HCT116 (cell line): ENCODE measurements around the gene SOWAHB. TPM values are rescaled to one million over a fixed set of nuclear protein-coding genes. Genes with fewer than 3 reads are reported as not detected.

Experiments
- ATAC-seq: fragments of 200-7000 bp; cut with Tn5 transposase; 2 replicates; pipeline ENCODE4 v1.9.1; 2020; ENCODE audit warnings: mild to moderate bottlenecking, moderate library complexity
- BruUV-seq: library from RNA; stranded (reverse); fragments of 400-500 nt; replicated peaks from 2 replicates; lab custom pipeline; 2021; lab: Mats Ljungman, UMichigan
- CTCF ChIA-PET: fragments of 300-600 bp; sonication (Branson Sonifier 250); formaldehyde crosslinking; loops from one replicate; lab custom pipeline; 2021; ENCODE audit warnings: antibody characterized with exemption; lab: Charles Lee
- POLR2A ChIA-PET: fragments of 300-600, 350-600 bp; sonication (Branson Sonifier 250); formaldehyde crosslinking; loops from one replicate; lab custom pipeline; 2021; ENCODE audit warnings: antibody characterized with exemption; lab: Charles Lee
- RAD21 ChIA-PET, 2 experiments: fragments of 300-600 bp; sonication (Branson Sonifier 250); formaldehyde crosslinking; loops; one replicate each; lab custom pipeline; 2023; ENCODE audit warnings: low total read pairs in 2 of 2; ENCODE audit not compliant: uncharacterized antibody in 2 of 2, unreplicated experiment in 2 of 2, low non-redundant PET in 1 of 2; lab: Charles Lee
- DNase-seq: peaks from one replicate; pipeline ENCODE4 v3.0.0-alpha.2; 2010; ENCODE audit warnings: low read depth, low spot score
- H2AFZ ChIP-seq: fragments of 200-600 bp; shearing (Covaris generic), sonication (generic); 2 replicates; pipeline ENCODE4 v1.6.1; 2017; ENCODE audit warnings: low read depth, mixed run types, mixed read lengths, antibody characterized with exemption, low read length; ENCODE audit not compliant: poor library complexity, severe bottlenecking
- H3K27ac ChIP-seq: 2 replicates; pipeline ENCODE4 v1.5.1; 2012; ENCODE audit warnings: low read depth, low read length
- H3K27me3 ChIP-seq: fragments of 200-600 bp; sonication (generic); 2 replicates; pipeline ENCODE4 v1.6.1; 2016; ENCODE audit warnings: mixed run types, low read length, mixed read lengths; ENCODE audit not compliant: insufficient read depth
- H3K36me3 ChIP-seq, 2 experiments: fragments of 200-500 bp in 1 of 2; fragments of 200-600 bp in 1 of 2; sonication (Bioruptor generic) in 1 of 2; sonication (generic) in 1 of 2; 2 replicates each; pipeline versions ENCODE4 v1.5.1 to v1.6.1; 2014 to 2016; ENCODE audit warnings: low read length in 2 of 2, inconsistent platforms in 1 of 2, mixed read lengths in 1 of 2, mixed run types in 1 of 2; ENCODE audit not compliant: insufficient read depth in 2 of 2, control insufficient read depth in 1 of 2
- H3K4me1 ChIP-seq, 2 experiments: fragments of 200-600 bp in 1 of 2; sonication (generic) in 1 of 2; 2 replicates each; pipeline versions ENCODE4 v1.5.1 to v1.6.1; 2012 to 2017; ENCODE audit warnings: low read length in 2 of 2, inconsistent platforms in 1 of 2, mild to moderate bottlenecking in 1 of 2, mixed read lengths in 1 of 2, mixed run types in 1 of 2, moderate library complexity in 1 of 2; ENCODE audit not compliant: insufficient read depth in 2 of 2, control insufficient read depth in 1 of 2
- H3K4me2 ChIP-seq: fragments of 200-600 bp; sonication (generic); 2 replicates; pipeline ENCODE4 v1.6.1; 2017; ENCODE audit warnings: mixed run types, low read length, mixed read lengths
- H3K4me3 ChIP-seq, 2 experiments: fragments of 200-600 bp in 1 of 2; sonication (generic) in 1 of 2; replicated peaks in 1 of 2; 2 replicates each; pipeline ENCODE4 v1.5.1; 2011 to 2016; ENCODE audit warnings: low read length in 2 of 2, control low read depth in 1 of 2, low read depth in 1 of 2, mild to moderate bottlenecking in 1 of 2, mixed read lengths in 1 of 2, mixed run types in 1 of 2
- H3K79me2 ChIP-seq: fragments of 200-600 bp; sonication (generic); 2 replicates; pipeline ENCODE4 v1.6.1; 2017; ENCODE audit warnings: mild to moderate bottlenecking, mixed run types, low read length, moderate library complexity, mixed read lengths; ENCODE audit not compliant: insufficient read depth
- H3K9ac ChIP-seq: fragments of 200-600 bp; sonication (generic); 2 replicates; pipeline ENCODE4 v1.6.1; 2016; ENCODE audit warnings: low read length, mixed read lengths
- H3K9me2 ChIP-seq: fragments of 200-600 bp; sonication (generic), shearing (Covaris generic); 2 replicates; pipeline ENCODE4 v1.6.1; 2017; ENCODE audit warnings: mixed run types, mild to moderate bottlenecking, moderate library complexity; ENCODE audit not compliant: insufficient read depth
- H3K9me3 ChIP-seq, 2 experiments: fragments of 200-500 bp in 1 of 2; fragments of 200-600 bp in 1 of 2; sonication (Bioruptor generic) in 1 of 2; sonication (generic) in 1 of 2; 2 replicates each; pipeline ENCODE4 v1.6.1; 2014 to 2017; ENCODE audit warnings: low read length in 2 of 2, mixed read lengths in 2 of 2, inconsistent platforms in 1 of 2, low read depth in 1 of 2, mild to moderate bottlenecking in 1 of 2, mixed run types in 1 of 2, moderate library complexity in 1 of 2; ENCODE audit not compliant: control insufficient read depth in 1 of 2, insufficient read depth in 1 of 2
- H4K20me1 ChIP-seq: fragments of 200-600 bp; sonication (generic), shearing (Covaris generic); 2 replicates; pipeline ENCODE4 v1.6.1; 2017; ENCODE audit warnings: mixed run types, mild to moderate bottlenecking, moderate library complexity; ENCODE audit not compliant: insufficient read depth
- CBX3 ChIP-seq: IDR thresholded peaks from 2 replicates; pipeline ENCODE4 v1.6.1; 2012; ENCODE audit warnings: low read depth
- CEBPB ChIP-seq: IDR thresholded peaks from 2 replicates; pipeline ENCODE4 v1.6.1; 2012; ENCODE audit warnings: low read depth
- CTCF ChIP-seq, 3 experiments: fragments of 200-600 bp in 1 of 3; sonication (generic) in 1 of 3; IDR thresholded peaks in 2 of 3; conservative IDR thresholded peaks in 1 of 3; 2 replicates each; pipeline ENCODE4 v1.5.1; 2012 to 2017; ENCODE audit warnings: low read depth in 2 of 3, low read length in 2 of 3, antibody characterized with exemption in 1 of 3, borderline replicate concordance in 1 of 3, control low read depth in 1 of 3, mild to moderate bottlenecking in 1 of 3, mixed read lengths in 1 of 3, mixed run types in 1 of 3, moderate library complexity in 1 of 3; ENCODE audit not compliant: insufficient read depth in 1 of 3
- EGR1 ChIP-seq: IDR thresholded peaks from 2 replicates; pipeline ENCODE4 v1.6.1; 2012; ENCODE audit warnings: low read depth
- ELF1 ChIP-seq: IDR thresholded peaks from 2 replicates; pipeline ENCODE4 v1.6.1; 2012; ENCODE audit warnings: low read depth, borderline replicate concordance
- EZH2phosphoT487 ChIP-seq: fragments of 200-600 bp; IDR thresholded peaks from 2 replicates; pipeline ENCODE4 v1.6.1; 2018; ENCODE audit warnings: antibody characterized with exemption, borderline replicate concordance
- FOSL1 ChIP-seq: IDR thresholded peaks from 2 replicates; pipeline ENCODE4 v1.6.1; 2012; ENCODE audit warnings: low read depth
- JUND ChIP-seq: IDR thresholded peaks from 2 replicates; pipeline ENCODE4 v1.6.1; 2012
- MAX ChIP-seq: IDR thresholded peaks from 2 replicates; pipeline ENCODE4 v1.6.1; 2012
- POLR2A ChIP-seq: IDR thresholded peaks from 2 replicates; pipeline ENCODE4 v1.7.0; 2011; ENCODE audit warnings: borderline replicate concordance; ENCODE audit not compliant: insufficient read depth, insufficient read length; ENCODE audit errors: extremely low read depth
- POLR2AphosphoS5 ChIP-seq: IDR thresholded peaks from 2 replicates; pipeline ENCODE4 v1.6.1; 2011; ENCODE audit warnings: mild to moderate bottlenecking, low read depth, low read length, moderate library complexity
- RAD21 ChIP-seq: IDR thresholded peaks from 2 replicates; pipeline ENCODE4 v1.6.1; 2012; ENCODE audit warnings: low read depth, mild to moderate bottlenecking
- SIN3A ChIP-seq: IDR thresholded peaks from 2 replicates; pipeline ENCODE4 v1.6.1; 2012; ENCODE audit warnings: low read depth
- SP1 ChIP-seq: IDR thresholded peaks from 2 replicates; pipeline ENCODE4 v1.6.1; 2012; ENCODE audit warnings: low read depth
- SRF ChIP-seq: IDR thresholded peaks from 2 replicates; pipeline ENCODE4 v1.6.1; 2012; ENCODE audit warnings: low read depth
- TCF7L2 ChIP-seq: IDR thresholded peaks from 2 replicates; pipeline ENCODE4 v1.7.0; 2011; ENCODE audit warnings: borderline replicate concordance, inconsistent platforms; ENCODE audit not compliant: insufficient read depth, insufficient read length; ENCODE audit errors: extremely low read depth
- ZNF274 ChIP-seq: fragments of 200-500 bp; sonication (Bioruptor generic); IDR thresholded peaks from 2 replicates; pipeline ENCODE4 v1.6.1; 2014; ENCODE audit warnings: mild to moderate bottlenecking, low read depth, low read length, inconsistent platforms
- intact Hi-C: fragments of 100-400 bp; cut with micrococcal nuclease; formaldehyde crosslinking; loops from 2 replicates; pipeline ENCODE4 v1.10.0; 2022
- total RNA-seq: library from RNA; stranded (reverse); gene quantifications from one replicate; pipeline ENCODE4 v1.2.1, GENCODE V29; 2021; ENCODE audit not compliant: unreplicated experiment
- TF ChIP-seq, protein P1 (sequence below): IDR thresholded peaks from 2 replicates; pipeline ENCODE4 v1.6.1; 2012; ENCODE audit warnings: low read depth
- TF ChIP-seq, protein P2 (sequence below): IDR thresholded peaks from 2 replicates; pipeline ENCODE4 v1.6.1; 2012

SOWAHB gene
- total RNA-seq, 1 experiment from 2014 or later = 3.0 TPM

DNA sequence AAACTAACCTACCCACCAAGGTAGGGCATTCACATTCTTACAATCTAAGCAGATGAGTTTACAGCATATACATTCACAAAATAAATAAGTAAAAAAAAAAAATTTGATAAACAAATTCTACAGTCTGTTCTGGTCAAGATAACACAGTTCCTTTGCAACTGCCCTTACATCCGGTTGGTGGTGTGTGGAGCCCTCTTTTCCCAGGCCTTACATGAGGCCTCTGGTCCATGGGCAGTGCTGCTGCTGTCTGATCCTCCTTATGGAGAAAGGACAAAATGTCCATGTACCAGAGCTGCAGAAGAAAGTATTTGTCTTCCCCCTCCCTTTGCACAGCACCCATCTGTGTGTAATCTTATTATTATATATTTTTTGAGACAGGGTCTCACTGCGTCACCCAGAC is 49.4 kb upstream of the SOWAHB start:
- peaks cover 15 to 22% of the 10 kb centered on the region in 2 experiments; a peak in 3 of 4 replicates for H3K4me1 ChIP-seq
- no peak overlapping the region for H3K9ac ChIP-seq
- TF ChIP-seq POLR2AphosphoS5 = no peak
- TF ChIP-seq, protein P1, sequence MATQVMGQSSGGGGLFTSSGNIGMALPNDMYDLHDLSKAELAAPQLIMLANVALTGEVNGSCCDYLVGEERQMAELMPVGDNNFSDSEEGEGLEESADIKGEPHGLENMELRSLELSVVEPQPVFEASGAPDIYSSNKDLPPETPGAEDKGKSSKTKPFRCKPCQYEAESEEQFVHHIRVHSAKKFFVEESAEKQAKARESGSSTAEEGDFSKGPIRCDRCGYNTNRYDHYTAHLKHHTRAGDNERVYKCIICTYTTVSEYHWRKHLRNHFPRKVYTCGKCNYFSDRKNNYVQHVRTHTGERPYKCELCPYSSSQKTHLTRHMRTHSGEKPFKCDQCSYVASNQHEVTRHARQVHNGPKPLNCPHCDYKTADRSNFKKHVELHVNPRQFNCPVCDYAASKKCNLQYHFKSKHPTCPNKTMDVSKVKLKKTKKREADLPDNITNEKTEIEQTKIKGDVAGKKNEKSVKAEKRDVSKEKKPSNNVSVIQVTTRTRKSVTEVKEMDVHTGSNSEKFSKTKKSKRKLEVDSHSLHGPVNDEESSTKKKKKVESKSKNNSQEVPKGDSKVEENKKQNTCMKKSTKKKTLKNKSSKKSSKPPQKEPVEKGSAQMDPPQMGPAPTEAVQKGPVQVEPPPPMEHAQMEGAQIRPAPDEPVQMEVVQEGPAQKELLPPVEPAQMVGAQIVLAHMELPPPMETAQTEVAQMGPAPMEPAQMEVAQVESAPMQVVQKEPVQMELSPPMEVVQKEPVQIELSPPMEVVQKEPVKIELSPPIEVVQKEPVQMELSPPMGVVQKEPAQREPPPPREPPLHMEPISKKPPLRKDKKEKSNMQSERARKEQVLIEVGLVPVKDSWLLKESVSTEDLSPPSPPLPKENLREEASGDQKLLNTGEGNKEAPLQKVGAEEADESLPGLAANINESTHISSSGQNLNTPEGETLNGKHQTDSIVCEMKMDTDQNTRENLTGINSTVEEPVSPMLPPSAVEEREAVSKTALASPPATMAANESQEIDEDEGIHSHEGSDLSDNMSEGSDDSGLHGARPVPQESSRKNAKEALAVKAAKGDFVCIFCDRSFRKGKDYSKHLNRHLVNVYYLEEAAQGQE = no peak
- TF ChIP-seq ELF1 = no peak
- TF ChIP-seq, protein P2, sequence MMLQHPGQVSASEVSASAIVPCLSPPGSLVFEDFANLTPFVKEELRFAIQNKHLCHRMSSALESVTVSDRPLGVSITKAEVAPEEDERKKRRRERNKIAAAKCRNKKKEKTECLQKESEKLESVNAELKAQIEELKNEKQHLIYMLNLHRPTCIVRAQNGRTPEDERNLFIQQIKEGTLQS = no peak
- no peak for TF ChIP-seq SRF
- TF ChIP-seq ZNF274 = no peak
- TF ChIP-seq CBX3 = no peak
- no peak for TF ChIP-seq EZH2phosphoT487
- TF ChIP-seq POLR2A = no peak
- no peak for TF ChIP-seq SP1
- TF ChIP-seq SIN3A = no peak
- no peak for TF ChIP-seq EGR1
- no peak for TF ChIP-seq CTCF (IDR thresholded peaks at IDR 0.05 in 2 of 3, conservative IDR thresholded peaks at IDR 0.05 in 1 of 3; ENCODE audit: borderline replicate concordance in 1 of 3, insufficient read depth in 1 of 3, low read depth in 2 of 3, low read length in 2 of 3)
- TF ChIP-seq FOSL1 = no peak
- no peak for TF ChIP-seq MAX
- no peak for TF ChIP-seq JUND
- TF ChIP-seq RAD21 = no peak
- TF ChIP-seq TCF7L2 = no peak
- no peak for TF ChIP-seq CEBPB
- no peak for ATAC-seq
- no peak for DNase-seq
- H4K20me1 ChIP-seq = no peaks in the 10 kb centered on the region
- BruUV-seq = no TSS peak
- H3K27ac ChIP-seq = no peak overlapping the region
- H3K9me3 ChIP-seq = no peaks in the 10 kb centered on the region
- H3K79me2 ChIP-seq = peaks cover 37% of the 10 kb centered on the region
- ChIA-PET RAD21 (interaction anchor here in 1 of 2 experiments (0.7 kb wide), 1 partner anchor 159 kb away, joined by 3 read pairs; no protein-coding TSS in a partner anchor), POLR2A (interaction anchor here (0.7 kb wide), 1 partner anchor 8 kb away, joined by 3 read pairs; no protein-coding TSS in a partner anchor), CTCF (no interaction called here)
- intact Hi-C loops = loop anchor here (5.0 to 10.0 kb wide), 2 partner anchors 50 to 163 kb away; partner anchors contain the start of gene SOWAHB
- H2AFZ ChIP-seq = no peak overlapping the region
- H3K4me2 ChIP-seq = no peak overlapping the region
- no peaks in the 10 kb centered on the region for H3K36me3 ChIP-seq
- H3K9me2 ChIP-seq = no peaks in the 10 kb centered on the region
- H3K4me3 ChIP-seq = no peak overlapping the region
- H3K27me3 ChIP-seq = no peaks in the 10 kb centered on the region
